Stimulated activated naive CD8-positive, alpha-beta T cell treated with anti-CD3 and anti-CD28 coated beads, Interleukin-15, Interleukin-2, amounts not matched to agents 100 ng/mL and 50 ng/mL, for 24 hours (primary cell): ENCODE results near the gene SLC38A1.
"Not testable (repeated sequence)": the region's sequence is repeated elsewhere in the genome, so short reads cannot be mapped to it uniquely, and the experiment has no call there.

Source experiments
- H3K27ac Mint-ChIP-seq: one replicate; pipeline ENCODE4 v1.8.0; 2021; ENCODE audit warnings: mild to moderate bottlenecking, mixed read lengths
- H3K27me3 Mint-ChIP-seq: one replicate; pipeline ENCODE4 v1.8.0; 2021; ENCODE audit warnings: mixed read lengths
- H3K36me3 Mint-ChIP-seq: one replicate; pipeline ENCODE4 v1.8.0; 2021; ENCODE audit warnings: low read depth, mixed read lengths
- H3K4me1 Mint-ChIP-seq: one replicate; pipeline ENCODE4 v1.8.0; 2021; ENCODE audit warnings: low read depth, mixed read lengths
- H3K4me3 Mint-ChIP-seq: one replicate; pipeline ENCODE4 v1.8.0; 2021; ENCODE audit warnings: mild to moderate bottlenecking, mixed read lengths
- H3K9me3 Mint-ChIP-seq: one replicate; pipeline ENCODE4 v1.8.0; 2021; ENCODE audit warnings: mixed read lengths

SLC38A1 gene

GRCh38 chr12:46268583-46269428 lies at the start of gene SLC38A1:
Gene SLC38A1, minus strand, starts transcription at chr12:46269043. Its CDS starts 29,243 bp downstream, at chr12:46239800.
- Mint-ChIP-seq H3K27me3 (no peaks in the 10 kb centered on the region), H3K27ac (no peak within 1 kb of the TSS), H3K4me3 (no peak within 1 kb of the TSS), H3K36me3 (peaks cover 5% of the 10 kb centered on the region), H3K9me3 (no peaks in the 10 kb centered on the region), H3K4me1 (peaks cover 41% of the 10 kb centered on the region)

- no peak overlapping the region for H3K27ac Mint-ChIP-seq
- H3K9me3 Mint-ChIP-seq, result no peaks in the 10 kb centered on the region
These were observed 49.2 kb upstream of the SLC38A1 start for GRCh38 chr12:46318037-46318436.

GRCh38 chr12:46304070-46304469 lies 35.2 kb upstream of the SLC38A1 start:
- H3K4me1 Mint-ChIP-seq, result peaks cover 6% of the 10 kb centered on the region
- peaks cover 5% of the 10 kb centered on the region for H3K36me3 Mint-ChIP-seq
- no peak overlapping the region for H3K4me3 Mint-ChIP-seq
- H3K9me3 Mint-ChIP-seq, result peaks cover 8% of the 10 kb centered on the region
- H3K27me3 Mint-ChIP-seq, result no peaks in the 10 kb centered on the region
- H3K27ac Mint-ChIP-seq, result no peak overlapping the region

More at GRCh38 chr12:46318037-46318436, 49.2 kb upstream of the SLC38A1 start:
- H3K27me3 Mint-ChIP-seq, result no peaks in the 10 kb centered on the region
- H3K4me1 Mint-ChIP-seq, result no peaks in the 10 kb centered on the region
- H3K4me3 Mint-ChIP-seq, result no peak overlapping the region
- no peaks in the 10 kb centered on the region for H3K36me3 Mint-ChIP-seq

GRCh38 chr12:46303039-46303666 lies 34.3 kb upstream of the SLC38A1 start:
- Mint-ChIP-seq H3K4me3 (no peak overlapping the region), H3K9me3 (peaks cover 2% of the 10 kb centered on the region), H3K36me3 (peaks cover under 1% of the 10 kb centered on the region), H3K27ac (peak overlapping the region; percentile 5), H3K4me1 (peaks cover 6% of the 10 kb centered on the region), H3K27me3 (no peaks in the 10 kb centered on the region)

DNA sequence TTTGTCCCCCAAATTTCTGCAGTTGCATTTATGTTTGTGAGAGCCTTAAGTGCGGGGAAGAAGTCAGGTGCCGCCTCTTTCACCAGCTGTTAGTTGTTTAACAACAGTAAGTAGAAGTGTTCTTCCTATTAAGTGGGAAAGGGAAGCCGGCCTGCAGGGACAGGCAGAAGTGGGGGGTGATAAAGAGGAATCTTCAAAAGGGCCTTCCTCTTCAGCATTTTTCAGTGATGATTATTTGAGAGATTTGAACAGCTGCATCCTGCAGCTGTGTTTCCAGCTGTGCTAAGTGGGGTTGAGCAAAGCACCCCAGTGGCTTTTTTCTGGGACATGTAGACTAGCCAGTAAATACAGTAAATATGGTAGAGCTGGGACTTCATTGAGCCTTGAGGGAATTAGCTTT lies 32.1 kb upstream of the SLC38A1 start:
- Mint-ChIP-seq H3K9me3 (no peaks in the 10 kb centered on the region), H3K4me1 (peaks cover 6% of the 10 kb centered on the region), H3K36me3 (no peaks in the 10 kb centered on the region), H3K27me3 (no peaks in the 10 kb centered on the region), H3K27ac (peak overlapping the region; percentile 38), H3K4me3 (no peak overlapping the region)

DNA sequence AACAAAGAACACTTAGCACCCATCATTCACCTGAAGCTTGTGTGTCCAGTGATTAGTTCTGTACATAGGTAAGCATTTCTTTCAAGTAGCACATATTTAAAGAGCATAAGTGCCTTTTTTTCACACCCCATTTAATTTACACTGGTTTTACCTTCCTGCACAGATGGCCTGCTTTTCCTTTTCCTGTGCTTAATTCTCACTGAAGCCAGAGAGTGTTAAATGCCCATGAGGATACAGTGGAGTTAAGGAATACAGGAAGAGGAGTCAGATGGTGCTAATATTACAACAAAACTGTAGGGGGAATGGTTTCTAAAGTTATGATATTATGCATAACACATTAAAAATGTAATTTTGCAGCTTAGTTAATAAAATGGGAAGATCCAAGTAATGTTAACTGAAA lies 31.0 kb upstream of the SLC38A1 start:
- Mint-ChIP-seq H3K4me1 (peaks cover 6% of the 10 kb centered on the region), H3K36me3 (no peaks in the 10 kb centered on the region), H3K27ac (no peak overlapping the region), H3K27me3 (no peaks in the 10 kb centered on the region), H3K4me3 (no peak overlapping the region), H3K9me3 (no peaks in the 10 kb centered on the region)

- Mint-ChIP-seq H3K4me1 (peaks cover 6% of the 10 kb centered on the region), H3K9me3 (no peaks in the 10 kb centered on the region), H3K4me3 (no peak overlapping the region), H3K27ac (no peak overlapping the region), H3K27me3 (no peaks in the 10 kb centered on the region), H3K36me3 (no peaks in the 10 kb centered on the region)
These were observed 29.4 kb upstream of the SLC38A1 start for GRCh38 chr12:46298261-46298660.

GRCh38 chr12:46296822-46297221 lies 28.0 kb upstream of the SLC38A1 start:
- Mint-ChIP-seq H3K9me3 (peaks cover 6% of the 10 kb centered on the region), H3K4me3 (no peak overlapping the region), H3K27me3 (no peaks in the 10 kb centered on the region), H3K27ac (no peak overlapping the region), H3K4me1 (peaks cover 6% of the 10 kb centered on the region), H3K36me3 (peaks cover 6% of the 10 kb centered on the region)

DNA sequence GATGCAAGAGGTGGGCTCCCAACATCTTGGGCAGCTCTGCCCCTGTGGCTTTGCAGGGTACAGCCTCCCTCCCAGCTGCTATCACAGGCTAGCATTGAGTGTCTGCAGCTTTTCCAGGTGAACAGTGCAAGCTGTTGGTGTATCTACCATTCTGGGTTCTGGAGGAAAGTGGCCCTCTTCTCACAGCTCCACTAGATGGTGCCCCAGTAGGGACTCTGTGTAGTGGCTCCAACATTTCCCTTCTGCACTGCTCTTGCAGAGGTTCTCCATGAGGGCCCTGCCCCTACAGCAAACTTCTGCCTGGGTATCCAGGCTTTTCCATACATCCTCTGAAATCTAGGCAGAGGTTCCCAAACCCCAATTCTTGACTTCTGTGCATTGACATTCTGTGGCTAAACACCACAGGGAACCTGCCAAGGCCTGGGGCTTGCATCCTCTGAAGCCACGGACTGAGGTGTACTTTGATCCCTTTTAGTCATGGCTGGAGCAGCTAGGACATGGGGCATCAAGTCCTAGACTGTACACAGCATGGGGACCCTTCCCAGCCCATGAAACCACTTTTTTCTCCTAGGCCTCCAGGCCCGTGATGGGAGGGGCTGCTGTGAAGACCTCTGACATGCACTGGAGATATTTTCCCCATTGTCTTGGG lies 24.0 kb upstream of the SLC38A1 start:
- H3K9me3 Mint-ChIP-seq, result peaks cover 23% of the 10 kb centered on the region
- H3K4me1 Mint-ChIP-seq, result no peaks in the 10 kb centered on the region
- H3K27ac Mint-ChIP-seq, result no peak overlapping the region
- H3K36me3 Mint-ChIP-seq, result peaks cover 9% of the 10 kb centered on the region
- H3K27me3 Mint-ChIP-seq, result no peaks in the 10 kb centered on the region
- H3K4me3 Mint-ChIP-seq, result no peak overlapping the region

GRCh38 chr12:46291953-46292352 lies 23.1 kb upstream of the SLC38A1 start:
- H3K4me1 Mint-ChIP-seq, H3K27me3 Mint-ChIP-seq, H3K36me3 Mint-ChIP-seq, H3K27ac Mint-ChIP-seq, H3K4me3 Mint-ChIP-seq: not testable (repeated sequence)
- H3K9me3 Mint-ChIP-seq, result peaks cover 23% of the 10 kb centered on the region

DNA sequence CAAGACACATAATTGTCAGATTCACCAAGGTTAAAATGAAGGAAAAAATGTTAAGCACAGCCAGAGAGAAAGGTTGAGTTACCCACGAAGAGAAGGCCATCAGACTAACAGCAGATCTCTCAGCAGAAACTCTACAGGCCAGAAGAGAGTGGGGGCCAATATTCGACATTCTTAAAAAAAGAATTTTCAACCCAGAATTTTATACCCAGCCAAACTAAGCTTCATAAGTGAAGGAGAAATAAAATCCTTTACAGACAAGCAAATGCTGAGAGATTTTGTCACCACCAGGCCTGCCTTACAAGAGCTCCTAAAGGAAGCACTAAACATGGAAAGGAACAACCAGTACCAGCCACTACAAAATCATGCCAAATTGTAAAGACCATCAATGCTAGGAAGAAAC lies 16.3 kb upstream of the SLC38A1 start:
- not testable (repeated sequence) for H3K4me3 Mint-ChIP-seq, H3K27me3 Mint-ChIP-seq, H3K4me1 Mint-ChIP-seq, H3K27ac Mint-ChIP-seq
- peaks cover 36% of the 10 kb centered on the region for H3K9me3 Mint-ChIP-seq
- peaks cover 30% of the 10 kb centered on the region for H3K36me3 Mint-ChIP-seq

GRCh38 chr12:46282829-46283228 lies 14.0 kb upstream of the SLC38A1 start:
- Mint-ChIP-seq H3K9me3 (peaks cover 29% of the 10 kb centered on the region), H3K4me1 (no peaks in the 10 kb centered on the region), H3K36me3 (peaks cover 38% of the 10 kb centered on the region), H3K27ac (no peak overlapping the region), H3K4me3 (no peak overlapping the region), H3K27me3 (no peaks in the 10 kb centered on the region)

GRCh38 chr12:46276756-46277155 lies 7.9 kb upstream of the SLC38A1 start:
- H3K27ac Mint-ChIP-seq, result no peak overlapping the region
- H3K9me3 Mint-ChIP-seq, result no peaks in the 10 kb centered on the region
- peaks cover 20% of the 10 kb centered on the region for H3K4me1 Mint-ChIP-seq
- peaks cover 25% of the 10 kb centered on the region for H3K36me3 Mint-ChIP-seq
- H3K27me3 Mint-ChIP-seq, result no peaks in the 10 kb centered on the region
- no peak overlapping the region for H3K4me3 Mint-ChIP-seq

DNA sequence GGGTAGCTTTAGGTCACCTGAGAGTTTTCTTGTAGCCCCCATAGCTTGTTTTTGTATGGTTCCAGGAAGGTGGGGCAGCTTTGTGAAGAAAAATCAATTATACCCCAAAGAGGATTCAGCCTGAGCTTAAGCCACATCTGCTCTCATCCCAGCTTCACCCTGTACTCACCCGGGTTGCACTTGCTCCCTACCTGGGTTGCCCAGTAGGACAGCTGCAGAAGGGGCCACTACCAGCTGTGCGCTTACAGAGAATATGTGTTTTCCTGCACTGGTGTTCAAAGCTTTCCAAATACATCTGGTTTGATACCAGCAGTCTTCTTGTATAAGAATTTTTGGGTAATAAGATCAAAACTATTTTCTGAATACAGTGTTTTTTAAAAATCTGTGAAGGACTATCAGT lies 3.0 kb upstream of the SLC38A1 start:
- H3K27ac Mint-ChIP-seq, result no peak overlapping the region

More for the DNA sequence above, 3.0 kb upstream of the SLC38A1 start:
- Mint-ChIP-seq H3K4me1 (peaks cover 39% of the 10 kb centered on the region), H3K36me3 (peaks cover 12% of the 10 kb centered on the region), H3K4me3 (no peak overlapping the region), H3K27me3 (no peaks in the 10 kb centered on the region), H3K9me3 (no peaks in the 10 kb centered on the region)
